GM21529 (cell line): Measurements from ENCODE around the gene GNAZ.

ENCODE experiments used
- ATAC-seq: cut with Tn5 transposase; IDR thresholded peaks from one replicate; pipeline ENCODE4 v1.9.1; 2021; ENCODE audit not compliant: unreplicated experiment

GNAZ gene

GRCh38 chr22:23063539-23064380 lies 6.6 kb upstream of the GNAZ start:
- ATAC-seq: no peak

- no peak for ATAC-seq
Measured at GRCh38 chr22:23064381-23065068, 5.8 kb upstream of the GNAZ start.

- no peak for ATAC-seq
Measured at GRCh38 chr22:23065069-23065451, 5.3 kb upstream of the GNAZ start.

GRCh38 chr22:23065495-23066122 lies 4.7 kb upstream of the GNAZ start:
- ATAC-seq: no peak

GRCh38 chr22:23066200-23067022 lies 3.9 kb upstream of the GNAZ start:
- ATAC-seq: no peak

GRCh38 chr22:23067023-23067650 lies 3.2 kb upstream of the GNAZ start:
- no peak for ATAC-seq

- no peak for ATAC-seq
Measured at GRCh38 chr22:23067691-23068090, 2.6 kb upstream of the GNAZ start.

- no peak for ATAC-seq
Measured at GRCh38 chr22:23068096-23068831, 2.1 kb upstream of the GNAZ start.

GRCh38 chr22:23068832-23069385 lies 1.4 kb upstream of the GNAZ start:
- no peak for ATAC-seq

GRCh38 chr22:23069502-23070357 lies 589 bp upstream of the GNAZ start:
- peak; percentile 72 for ATAC-seq

- ATAC-seq: no peak
Measured at GRCh38 chr22:23071230-23072076, 1.1 kb downstream of the GNAZ start.

GRCh38 chr22:23072077-23072910 lies 2.0 kb downstream of the GNAZ start:
- no peak for ATAC-seq

- ATAC-seq: no peak
Measured at GRCh38 chr22:23072911-23073491, 2.7 kb downstream of the GNAZ start.

GRCh38 chr22:23073526-23074229 lies 3.4 kb downstream of the GNAZ start:
- no peak for ATAC-seq

- ATAC-seq: no peak
Measured at GRCh38 chr22:23074451-23074850, 4.1 kb downstream of the GNAZ start.

GRCh38 chr22:23075050-23075449 lies 4.7 kb downstream of the GNAZ start:
- no peak for ATAC-seq
